Adipocyte (in vitro differentiated cells): ENCODE measurements around the gene NDC80.
"Not testable (repeated sequence)": the region's sequence is repeated elsewhere in the genome, so short reads cannot be mapped to it uniquely, and the experiment has no call there.

Experiments
- DNase-seq: peaks from one replicate; pipeline ENCODE4 v3.0.0-alpha.2; 2015; ENCODE audit warnings: low read depth
- H3K27me3 ChIP-seq: replicated peaks from 2 replicates; pipeline ENCODE4 v1.7.0; 2013; ENCODE audit warnings: mild to moderate bottlenecking, low read length, moderate library complexity; ENCODE audit not compliant: control insufficient read depth, insufficient read depth
- H3K36me3 ChIP-seq: 2 replicates; pipeline ENCODE4 v1.7.0; 2013; ENCODE audit warnings: low read length, mild to moderate bottlenecking, moderate library complexity; ENCODE audit not compliant: control insufficient read depth, insufficient read depth, severe bottlenecking
- H3K4me1 ChIP-seq: 2 replicates; pipeline ENCODE4 v1.7.0; 2013; ENCODE audit warnings: mild to moderate bottlenecking, low read length, moderate library complexity; ENCODE audit not compliant: control insufficient read depth, insufficient read depth
- H3K4me3 ChIP-seq: 2 replicates; pipeline ENCODE4 v1.7.0; 2013; ENCODE audit warnings: mild to moderate bottlenecking, low read length, moderate library complexity
- H3K9ac ChIP-seq: 2 replicates; pipeline ENCODE4 v1.7.0; 2013; ENCODE audit warnings: mild to moderate bottlenecking, low read length, moderate library complexity
- H3K9me3 ChIP-seq: 2 replicates; pipeline ENCODE4 v1.7.0; 2013; ENCODE audit warnings: mild to moderate bottlenecking, low read length, moderate library complexity; ENCODE audit not compliant: control insufficient read depth

Gene NDC80

GRCh38 chr18:2537296-2537695, 34.1 kb upstream of the NDC80 start:
- peaks cover 3% of the 10 kb centered on the region for H3K36me3 ChIP-seq
- DNase-seq, result peak; percentile 19

GRCh38 chr18:2538236-2538635, 33.1 kb upstream of the NDC80 start:
- Histone ChIP-seq H3K27me3 (no peaks in the 10 kb centered on the region), H3K4me1 (peaks cover 30% of the 10 kb centered on the region), H3K36me3 (peaks cover 3% of the 10 kb centered on the region), H3K9ac (no peak overlapping the region), H3K4me3 (no peak overlapping the region), H3K9me3 (no peaks in the 10 kb centered on the region)
- peak; percentile 34 for DNase-seq

More at GRCh38 chr18:2537296-2537695, 34.1 kb upstream of the NDC80 start:
- Histone ChIP-seq H3K27me3 (no peaks in the 10 kb centered on the region), H3K9ac (no peak overlapping the region), H3K4me3 (no peak overlapping the region), H3K9me3 (no peaks in the 10 kb centered on the region), H3K4me1 (peaks cover 30% of the 10 kb centered on the region)

- Histone ChIP-seq H3K9me3 (no peaks in the 10 kb centered on the region), H3K4me3 (no peak overlapping the region), H3K27me3 (no peaks in the 10 kb centered on the region), H3K4me1 (peaks cover 30% of the 10 kb centered on the region), H3K36me3 (peaks cover 3% of the 10 kb centered on the region), H3K9ac (peak overlapping the region; percentile 42)
- DNase-seq, result peak; percentile 56
Measured at GRCh38 chr18:2538844-2539243, 32.5 kb upstream of the NDC80 start.

- no peak overlapping the region for H3K4me3 ChIP-seq
- H3K4me1 ChIP-seq, result peaks cover 30% of the 10 kb centered on the region
- DNase-seq, result no peak
- no peaks in the 10 kb centered on the region for H3K9me3 ChIP-seq
- H3K27me3 ChIP-seq, result no peaks in the 10 kb centered on the region
- H3K36me3 ChIP-seq, result no peaks in the 10 kb centered on the region
- H3K9ac ChIP-seq, result no peak overlapping the region
Measured at GRCh38 chr18:2540575-2540974, 30.8 kb upstream of the NDC80 start.

- peak; percentile 76 for DNase-seq
- H3K4me1 ChIP-seq, result peaks cover 21% of the 10 kb centered on the region
- not testable (repeated sequence) for H3K9ac ChIP-seq, H3K36me3 ChIP-seq, H3K27me3 ChIP-seq, H3K4me3 ChIP-seq, H3K9me3 ChIP-seq
Measured at GRCh38 chr18:2541925-2542563, 29.3 kb upstream of the NDC80 start.

- no peaks in the 10 kb centered on the region for H3K4me1 ChIP-seq
- no peak overlapping the region for H3K4me3 ChIP-seq
- H3K27me3 ChIP-seq, result no peaks in the 10 kb centered on the region
- no peak for DNase-seq
- H3K36me3 ChIP-seq, result peaks cover 6% of the 10 kb centered on the region
- no peak overlapping the region for H3K9ac ChIP-seq
- H3K9me3 ChIP-seq, result no peaks in the 10 kb centered on the region
Measured at GRCh38 chr18:2545155-2545554, 26.2 kb upstream of the NDC80 start.

GRCh38 chr18:2547477-2548087, 23.8 kb upstream of the NDC80 start:
- Histone ChIP-seq H3K9me3 (no peaks in the 10 kb centered on the region), H3K27me3 (no peaks in the 10 kb centered on the region), H3K36me3 (peaks cover 8% of the 10 kb centered on the region), H3K4me1 (no peaks in the 10 kb centered on the region), H3K4me3 (no peak overlapping the region), H3K9ac (no peak overlapping the region)
- peak; percentile 85 for DNase-seq

- DNase-seq, result no peak
- H3K27me3 ChIP-seq, result no peaks in the 10 kb centered on the region
- H3K4me1 ChIP-seq, result no peaks in the 10 kb centered on the region
- H3K36me3 ChIP-seq, result peaks cover 11% of the 10 kb centered on the region
- H3K9me3 ChIP-seq, result no peaks in the 10 kb centered on the region
- no peak overlapping the region for H3K9ac ChIP-seq
- H3K4me3 ChIP-seq, result no peak overlapping the region
Measured at GRCh38 chr18:2549462-2549861, 21.9 kb upstream of the NDC80 start.

- no peak for DNase-seq
- Histone ChIP-seq H3K9ac (no peak overlapping the region), H3K36me3 (peaks cover 13% of the 10 kb centered on the region), H3K4me1 (no peaks in the 10 kb centered on the region), H3K27me3 (no peaks in the 10 kb centered on the region), H3K9me3 (no peaks in the 10 kb centered on the region), H3K4me3 (no peak overlapping the region)
Measured at GRCh38 chr18:2551425-2551824, 19.9 kb upstream of the NDC80 start.

GRCh38 chr18:2554696-2555095, 16.7 kb upstream of the NDC80 start:
- Histone ChIP-seq H3K9ac (no peak overlapping the region), H3K4me1 (no peaks in the 10 kb centered on the region), H3K9me3 (no peaks in the 10 kb centered on the region), H3K36me3 (peaks cover 9% of the 10 kb centered on the region), H3K27me3 (no peaks in the 10 kb centered on the region), H3K4me3 (no peak overlapping the region)
- no peak for DNase-seq

- H3K27me3 ChIP-seq, result no peaks in the 10 kb centered on the region
- H3K9me3 ChIP-seq, result no peaks in the 10 kb centered on the region
- no peaks in the 10 kb centered on the region for H3K4me1 ChIP-seq
- no peak overlapping the region for H3K4me3 ChIP-seq
- peaks cover 9% of the 10 kb centered on the region for H3K36me3 ChIP-seq
- no peak overlapping the region for H3K9ac ChIP-seq
- no peak for DNase-seq
Measured at GRCh38 chr18:2555895-2556294, 15.5 kb upstream of the NDC80 start.

GRCh38 chr18:2557536-2557935, 13.8 kb upstream of the NDC80 start:
- peaks cover 21% of the 10 kb centered on the region for H3K36me3 ChIP-seq
- H3K9ac ChIP-seq, result no peak overlapping the region
- no peak for DNase-seq
- no peaks in the 10 kb centered on the region for H3K27me3 ChIP-seq
- H3K4me3 ChIP-seq, result no peak overlapping the region
- no peaks in the 10 kb centered on the region for H3K9me3 ChIP-seq
- H3K4me1 ChIP-seq, result no peaks in the 10 kb centered on the region
